Measurements from ENCODE around the gene OR51T1.

- TF ChIP-seq, protein P1, sequence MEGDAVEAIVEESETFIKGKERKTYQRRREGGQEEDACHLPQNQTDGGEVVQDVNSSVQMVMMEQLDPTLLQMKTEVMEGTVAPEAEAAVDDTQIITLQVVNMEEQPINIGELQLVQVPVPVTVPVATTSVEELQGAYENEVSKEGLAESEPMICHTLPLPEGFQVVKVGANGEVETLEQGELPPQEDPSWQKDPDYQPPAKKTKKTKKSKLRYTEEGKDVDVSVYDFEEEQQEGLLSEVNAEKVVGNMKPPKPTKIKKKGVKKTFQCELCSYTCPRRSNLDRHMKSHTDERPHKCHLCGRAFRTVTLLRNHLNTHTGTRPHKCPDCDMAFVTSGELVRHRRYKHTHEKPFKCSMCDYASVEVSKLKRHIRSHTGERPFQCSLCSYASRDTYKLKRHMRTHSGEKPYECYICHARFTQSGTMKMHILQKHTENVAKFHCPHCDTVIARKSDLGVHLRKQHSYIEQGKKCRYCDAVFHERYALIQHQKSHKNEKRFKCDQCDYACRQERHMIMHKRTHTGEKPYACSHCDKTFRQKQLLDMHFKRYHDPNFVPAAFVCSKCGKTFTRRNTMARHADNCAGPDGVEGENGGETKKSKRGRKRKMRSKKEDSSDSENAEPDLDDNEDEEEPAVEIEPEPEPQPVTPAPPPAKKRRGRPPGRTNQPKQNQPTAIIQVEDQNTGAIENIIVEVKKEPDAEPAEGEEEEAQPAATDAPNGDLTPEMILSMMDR (IDR thresholded peaks at IDR 0.05; ENCODE audit: low read depth, low read length): no peak
- TF ChIP-seq EZH2phosphoT487 (IDR thresholded peaks at IDR 0.05; ENCODE audit: low read depth): no peak
Measured at GRCh38 chr11:4865855-4866254, 15.8 kb upstream of the OR51T1 start.
